Hepatocyte (in vitro differentiated cells): Measurements from ENCODE around the gene CINP. TPM values are rescaled to one million over a fixed set of nuclear protein-coding genes. Genes with fewer than 3 reads are reported as not detected.

Source experiments
- DNase-seq: peaks from one replicate; pipeline ENCODE4 v3.0.0-alpha.2; 2016; ENCODE audit warnings: low spot score
- H2AFZ ChIP-seq: fragments of 200-600 bp; sonication (generic); 2 replicates; pipeline ENCODE4 v1.6.0; 2016; ENCODE audit warnings: antibody characterized with exemption, mild to moderate bottlenecking
- H3K27ac ChIP-seq: fragments of 200-600 bp; sonication (generic); 2 replicates; pipeline ENCODE4 v1.5.1; 2016; ENCODE audit warnings: mild to moderate bottlenecking
- H3K27me3 ChIP-seq: fragments of 200-600 bp; sonication (generic); 2 replicates; pipeline ENCODE4 v1.6.1; 2016
- H3K36me3 ChIP-seq: fragments of 200-600 bp; sonication (generic); replicated peaks from 2 replicates; pipeline ENCODE4 v1.5.1; 2016; ENCODE audit warnings: low read depth; ENCODE audit not compliant: insufficient read depth
- H3K4me1 ChIP-seq: fragments of 200-600 bp; sonication (generic); 2 replicates; pipeline ENCODE4 v1.5.1; 2016; ENCODE audit warnings: mild to moderate bottlenecking, moderate library complexity; ENCODE audit not compliant: insufficient read depth
- H3K4me2 ChIP-seq: fragments of 200-600 bp; sonication (generic); 2 replicates; pipeline ENCODE4 v1.6.0; 2016
- H3K4me3 ChIP-seq: fragments of 200-600 bp; sonication (generic); 2 replicates; pipeline ENCODE4 v1.5.1; 2016; ENCODE audit warnings: mild to moderate bottlenecking
- H3K79me2 ChIP-seq: fragments of 200-600 bp; sonication (generic); 2 replicates; pipeline ENCODE4 v1.6.0; 2017; ENCODE audit warnings: mild to moderate bottlenecking
- H3K9me2 ChIP-seq: fragments of 200-600 bp; sonication (generic); replicated peaks from 2 replicates; pipeline ENCODE4 v1.6.0; 2017; ENCODE audit warnings: mild to moderate bottlenecking; ENCODE audit not compliant: insufficient read depth
- H3K9me3 ChIP-seq: fragments of 200-600 bp; sonication (generic); 2 replicates; pipeline ENCODE4 v1.5.1; 2016; ENCODE audit warnings: low read depth, mild to moderate bottlenecking
- H4K20me1 ChIP-seq: fragments of 200-600 bp; sonication (generic); 2 replicates; pipeline ENCODE4 v1.6.0; 2016; ENCODE audit warnings: mild to moderate bottlenecking; ENCODE audit not compliant: insufficient read depth, poor library complexity, severe bottlenecking
- EZH2 ChIP-seq: fragments of 200-600 bp; sonication (generic); IDR thresholded peaks from 2 replicates; pipeline ENCODE4 v1.6.1; 2016; ENCODE audit warnings: antibody characterized with exemption, mild to moderate bottlenecking, borderline replicate concordance
- EZH2phosphoT487 ChIP-seq: fragments of 200-600 bp; sonication (generic); IDR thresholded peaks from one replicate; pipeline ENCODE4 v1.6.1; 2018; ENCODE audit warnings: antibody characterized with exemption, mild to moderate bottlenecking, low read depth, moderate library complexity; ENCODE audit not compliant: unreplicated experiment, severe bottlenecking
- WGBS: methylation state at CpG from one replicate; pipeline ENCODE4 v1.1.6; 2016; ENCODE audit warnings: low lambda C conversion rate; ENCODE audit errors: missing lambda C conversion rate; 5-methylcytosine and 5-hydroxymethylcytosine counted together
- polyA plus RNA-seq: library from polyadenylated mRNA; unstranded; fragments of >200 nt; fragmentation: Nextera tagmentation; extraction: Ambion mirVana; gene quantifications from 2 replicates; pipeline ENCODE4 v1.2.1, GENCODE V29; 2016
- total RNA-seq: library from RNA; depleted of rRNA; stranded (reverse); fragments of >200 nt; gene quantifications from 2 replicates; pipeline ENCODE4 v1.2.3, GENCODE V29; 2014
- TF ChIP-seq, protein P1 (sequence below): fragments of 200-600 bp; sonication (generic); IDR thresholded peaks from 2 replicates; pipeline ENCODE4 v1.5.1; 2016; ENCODE audit warnings: antibody characterized with exemption, mild to moderate bottlenecking; ENCODE audit not compliant: poor library complexity

Gene CINP
- total and polyA plus RNA-seq, 2 experiments from 2014 or later: 22.9 to 40.2 TPM

GRCh38 chr14:102373110-102373509, 10.4 kb upstream of the CINP start:
- Histone ChIP-seq H3K79me2 (peaks cover 34% of the 10 kb centered on the region), H3K9me2 (no peaks in the 10 kb centered on the region), H3K4me1 (no peaks in the 10 kb centered on the region), H3K4me2 (no peak overlapping the region), H3K36me3 (no peaks in the 10 kb centered on the region), H3K9me3 (no peaks in the 10 kb centered on the region), H2AFZ (no peak overlapping the region), H3K27ac (no peak overlapping the region), H4K20me1 (peaks cover 2% of the 10 kb centered on the region), H3K4me3 (no peak overlapping the region), H3K27me3 (no peaks in the 10 kb centered on the region)
- TF ChIP-seq, protein P1, sequence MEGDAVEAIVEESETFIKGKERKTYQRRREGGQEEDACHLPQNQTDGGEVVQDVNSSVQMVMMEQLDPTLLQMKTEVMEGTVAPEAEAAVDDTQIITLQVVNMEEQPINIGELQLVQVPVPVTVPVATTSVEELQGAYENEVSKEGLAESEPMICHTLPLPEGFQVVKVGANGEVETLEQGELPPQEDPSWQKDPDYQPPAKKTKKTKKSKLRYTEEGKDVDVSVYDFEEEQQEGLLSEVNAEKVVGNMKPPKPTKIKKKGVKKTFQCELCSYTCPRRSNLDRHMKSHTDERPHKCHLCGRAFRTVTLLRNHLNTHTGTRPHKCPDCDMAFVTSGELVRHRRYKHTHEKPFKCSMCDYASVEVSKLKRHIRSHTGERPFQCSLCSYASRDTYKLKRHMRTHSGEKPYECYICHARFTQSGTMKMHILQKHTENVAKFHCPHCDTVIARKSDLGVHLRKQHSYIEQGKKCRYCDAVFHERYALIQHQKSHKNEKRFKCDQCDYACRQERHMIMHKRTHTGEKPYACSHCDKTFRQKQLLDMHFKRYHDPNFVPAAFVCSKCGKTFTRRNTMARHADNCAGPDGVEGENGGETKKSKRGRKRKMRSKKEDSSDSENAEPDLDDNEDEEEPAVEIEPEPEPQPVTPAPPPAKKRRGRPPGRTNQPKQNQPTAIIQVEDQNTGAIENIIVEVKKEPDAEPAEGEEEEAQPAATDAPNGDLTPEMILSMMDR: no peak
- TF ChIP-seq EZH2phosphoT487: no peak
- TF ChIP-seq EZH2: no peak
- WGBS: 92% methylated on average over 3 of the region's 3 CpGs
- no peak for DNase-seq

- no peaks in the 10 kb centered on the region for H3K9me3 ChIP-seq
- no peaks in the 10 kb centered on the region for H3K27me3 ChIP-seq
- TF ChIP-seq EZH2: no peak
- TF ChIP-seq EZH2phosphoT487: no peak
- TF ChIP-seq, protein P1: no peak
- H3K36me3 ChIP-seq: no peaks in the 10 kb centered on the region
- DNase-seq: no peak
- WGBS: 80% methylated on average over 4 of the region's 4 CpGs
- H3K79me2 ChIP-seq: peaks cover 52% of the 10 kb centered on the region
- no peak overlapping the region for H3K4me2 ChIP-seq
- peaks cover 2% of the 10 kb centered on the region for H4K20me1 ChIP-seq
- no peak overlapping the region for H2AFZ ChIP-seq
- no peaks in the 10 kb centered on the region for H3K9me2 ChIP-seq
- no peak overlapping the region for H3K27ac ChIP-seq
- H3K4me3 ChIP-seq: no peak overlapping the region
- no peaks in the 10 kb centered on the region for H3K4me1 ChIP-seq
Observed at GRCh38 chr14:102371361-102371760, 8.7 kb upstream of the CINP start.

- Histone ChIP-seq H3K4me2 (no peak overlapping the region), H4K20me1 (peaks cover 2% of the 10 kb centered on the region), H2AFZ (no peak overlapping the region), H3K9me3 (no peaks in the 10 kb centered on the region), H3K4me3 (no peak overlapping the region), H3K36me3 (no peaks in the 10 kb centered on the region), H3K9me2 (no peaks in the 10 kb centered on the region), H3K4me1 (no peaks in the 10 kb centered on the region), H3K27ac (no peak overlapping the region), H3K79me2 (peaks cover 62% of the 10 kb centered on the region), H3K27me3 (no peaks in the 10 kb centered on the region)
- TF ChIP-seq, protein P1: no peak
- TF ChIP-seq EZH2phosphoT487: no peak
- peak; percentile 15 for DNase-seq
- WGBS: 73% methylated on average over 11 of the region's 11 CpGs
Observed at GRCh38 chr14:102370305-102370809, 7.7 kb upstream of the CINP start.
